HG02981 (cell line): Measurements from ENCODE around the gene GPR137C.

Experiments used
- ATAC-seq: cut with Tn5 transposase; IDR thresholded peaks from one replicate; pipeline ENCODE4 v1.9.1; 2021; ENCODE audit warnings: mild to moderate bottlenecking, moderate library complexity; ENCODE audit not compliant: unreplicated experiment

The GPR137C gene

GRCh38 chr14:52552063-52552988 lies at the start of gene GPR137C, which contains the start of gene TXNDC16:
Gene GPR137C, plus strand, starts transcription at chr14:52552836. Its CDS starts 312 bp downstream, at chr14:52553148.
Gene TXNDC16, minus strand, starts transcription at chr14:52552505. Its CDS starts 8,948 bp downstream, at chr14:52543557.
- peak; percentile 91 for ATAC-seq

GRCh38 chr14:52513249-52513648 lies 39.4 kb upstream of the GPR137C start:
- no peak for ATAC-seq

- ATAC-seq: no peak
Observed at GRCh38 chr14:52514046-52514811, 38.4 kb upstream of the GPR137C start.

- ATAC-seq: no peak
Observed at GRCh38 chr14:52522033-52522432, 30.6 kb upstream of the GPR137C start.

GRCh38 chr14:52522581-52523345 lies 29.9 kb upstream of the GPR137C start:
- no peak for ATAC-seq

GRCh38 chr14:52527052-52527451 lies 25.6 kb upstream of the GPR137C start:
- ATAC-seq: no peak

- ATAC-seq: no peak
Observed at GRCh38 chr14:52531481-52531880, 21.2 kb upstream of the GPR137C start.

GRCh38 chr14:52536269-52536668 lies 16.4 kb upstream of the GPR137C start:
- ATAC-seq: no peak

- no peak for ATAC-seq
Observed at GRCh38 chr14:52538623-52539022, 14.0 kb upstream of the GPR137C start.

GRCh38 chr14:52545584-52546317 lies 6.9 kb upstream of the GPR137C start:
- no peak for ATAC-seq

- ATAC-seq: no peak
Observed at GRCh38 chr14:52546318-52546670, 6.3 kb upstream of the GPR137C start.

GRCh38 chr14:52547027-52547426 lies 5.6 kb upstream of the GPR137C start:
- no peak for ATAC-seq

- ATAC-seq: no peak
Observed at GRCh38 chr14:52547526-52547925, 5.1 kb upstream of the GPR137C start.

GRCh38 chr14:52550661-52551060 lies 2.0 kb upstream of the GPR137C start:
- ATAC-seq: no peak

- ATAC-seq: no peak
Observed at GRCh38 chr14:52551205-52551604, 1.4 kb upstream of the GPR137C start.

- ATAC-seq: no peak
Observed at GRCh38 chr14:52551696-52552062, 957 bp upstream of the GPR137C start.

GRCh38 chr14:52553002-52553670 lies 500 bp downstream of the GPR137C start:
- ATAC-seq: peak; percentile 8

- no peak for ATAC-seq
Observed at GRCh38 chr14:52553671-52554575, 1.3 kb downstream of the GPR137C start.

GRCh38 chr14:52558688-52559087 lies 6.1 kb downstream of the GPR137C start:
- no peak for ATAC-seq
